ENCODE data around the gene MAML2.

MAML2 gene

GRCh38 chr11:96338910-96339705 lies 3.9 kb downstream of the MAML2 start:
- peak; percentile 44 for DNase-seq

- DNase-seq: peak; percentile 69
Measured at GRCh38 chr11:96337541-96338431, 5.2 kb downstream of the MAML2 start.

GRCh38 chr11:96335388-96335787 lies 7.6 kb downstream of the MAML2 start:
- DNase-seq: no peak

- DNase-seq: no peak
Measured at GRCh38 chr11:96334219-96334618, 8.8 kb downstream of the MAML2 start.

GRCh38 chr11:96333191-96333719 lies 9.7 kb downstream of the MAML2 start:
- DNase-seq: peak; percentile 92

- no peak for DNase-seq
Measured at GRCh38 chr11:96332126-96332771, 10.7 kb downstream of the MAML2 start.

- DNase-seq: no peak
Measured at GRCh38 chr11:96331699-96332116, 11.3 kb downstream of the MAML2 start.

GRCh38 chr11:96330511-96330859 lies 12.5 kb downstream of the MAML2 start:
- DNase-seq: no peak

GRCh38 chr11:96329855-96330510 lies 13.0 kb downstream of the MAML2 start:
- DNase-seq: no peak

- DNase-seq: no peak
Measured at GRCh38 chr11:96329419-96329818, 13.6 kb downstream of the MAML2 start.

GRCh38 chr11:96328395-96329010 lies 14.5 kb downstream of the MAML2 start:
- peak; percentile 79 for DNase-seq

- DNase-seq: no peak
Measured at GRCh38 chr11:96326959-96327358, 16.0 kb downstream of the MAML2 start.

GRCh38 chr11:96324912-96325311 lies 18.1 kb downstream of the MAML2 start:
- DNase-seq: peak; percentile 92

- DNase-seq: no peak
Measured at GRCh38 chr11:96323642-96323985, 19.4 kb downstream of the MAML2 start.

- DNase-seq: no peak
Measured at GRCh38 chr11:96322775-96323641, 20.0 kb downstream of the MAML2 start.

GRCh38 chr11:96321091-96321490 lies 21.9 kb downstream of the MAML2 start:
- DNase-seq: no peak

- no peak for DNase-seq
Measured at GRCh38 chr11:96319898-96320656, 22.9 kb downstream of the MAML2 start.

GRCh38 chr11:96318850-96319249 lies 24.1 kb downstream of the MAML2 start:
- no peak for DNase-seq

GRCh38 chr11:96318399-96318798 lies 24.6 kb downstream of the MAML2 start:
- no peak for DNase-seq

- DNase-seq: no peak
Measured at GRCh38 chr11:96317985-96318384, 25.0 kb downstream of the MAML2 start.
